HFFc6 (cell line): Measurements from ENCODE around the gene PHF1. TPM values are rescaled to one million over a fixed set of nuclear protein-coding genes. Genes with fewer than 3 reads are reported as not detected.
"Not testable (repeated sequence)": the region's sequence is repeated elsewhere in the genome, so short reads cannot be mapped to it uniquely, and the experiment has no call there.

Experiments
- DNase-seq: peaks from one replicate; pipeline ENCODE4 v3.0.0-alpha.2; 2018
- H3K27ac Mint-ChIP-seq: 2 replicates; pipeline ENCODE4 v1.8.0; 2020; ENCODE audit warnings: mild to moderate bottlenecking, mixed read lengths
- H3K27me3 Mint-ChIP-seq: 2 replicates; pipeline ENCODE4 v1.8.0; 2021; ENCODE audit warnings: mild to moderate bottlenecking, moderate library complexity, mixed read lengths; ENCODE audit not compliant: insufficient read depth
- H3K36me3 Mint-ChIP-seq: 2 replicates; pipeline ENCODE4 v1.8.0; 2021; ENCODE audit warnings: low read depth, mixed read lengths
- H3K4me1 Mint-ChIP-seq: 2 replicates; pipeline ENCODE4 v1.8.0; 2020; ENCODE audit warnings: low read depth, mixed read lengths
- H3K4me3 Mint-ChIP-seq: 2 replicates; pipeline ENCODE4 v1.8.0; 2020; ENCODE audit warnings: mild to moderate bottlenecking, moderate library complexity, mixed read lengths
- H3K9me3 Mint-ChIP-seq: 2 replicates; pipeline ENCODE4 v1.8.0; 2020; ENCODE audit warnings: mild to moderate bottlenecking, mixed read lengths
- CTCF ChIP-seq: fragments of 200-600 bp; sonication (generic); IDR thresholded peaks from 2 replicates; pipeline ENCODE4 v1.5.0; 2021; ENCODE audit warnings: antibody characterized with exemption, mild to moderate bottlenecking
- total RNA-seq, 6 experiments: library from RNA; stranded (reverse); fragmentation: NEBNext Ultra II Directional; extraction: Animal tissue kit (Norgen Biotek cat#: 25700); gene quantifications; 2 replicates in 1 of 6; 3 replicates in 5 of 6; pipeline ENCODE4 v1.2.3, GENCODE V29; 2021

PHF1 gene
- total RNA-seq, 6 experiments from 2014 or later: 43.2 to 52.8 (median 51.4) TPM

GRCh38 chr6:33372526-33373123 is 38.2 kb upstream of the PHF1 start:
- no peaks in the 10 kb centered on the region for H3K9me3 Mint-ChIP-seq
- no peak for DNase-seq
- no peak for TF ChIP-seq CTCF
- no peak overlapping the region for H3K4me3 Mint-ChIP-seq
- H3K27ac Mint-ChIP-seq: no peak overlapping the region
- no peaks in the 10 kb centered on the region for H3K36me3 Mint-ChIP-seq
- H3K27me3 Mint-ChIP-seq: peaks cover 8% of the 10 kb centered on the region
- peaks cover 22% of the 10 kb centered on the region for H3K4me1 Mint-ChIP-seq

GRCh38 chr6:33373960-33374910 is 36.6 kb upstream of the PHF1 start:
- Mint-ChIP-seq H3K27ac (no peak overlapping the region), H3K4me3 (no peak overlapping the region), H3K9me3 (no peaks in the 10 kb centered on the region), H3K36me3 (no peaks in the 10 kb centered on the region), H3K27me3 (peaks cover 8% of the 10 kb centered on the region), H3K4me1 (peaks cover 22% of the 10 kb centered on the region)
- DNase-seq: no peak
- TF ChIP-seq CTCF: no peak

GRCh38 chr6:33375143-33375671 is 35.6 kb upstream of the PHF1 start:
- H3K9me3 Mint-ChIP-seq: no peaks in the 10 kb centered on the region
- H3K36me3 Mint-ChIP-seq: no peaks in the 10 kb centered on the region

GRCh38 chr6:33377171-33377570 is 33.6 kb upstream of the PHF1 start:
- DNase-seq: no peak
- Mint-ChIP-seq H3K9me3 (no peaks in the 10 kb centered on the region), H3K27me3 (peaks cover 20% of the 10 kb centered on the region), H3K4me3 (no peak overlapping the region), H3K4me1 (peaks cover 22% of the 10 kb centered on the region), H3K36me3 (no peaks in the 10 kb centered on the region), H3K27ac (no peak overlapping the region)
- no peak for TF ChIP-seq CTCF

More at GRCh38 chr6:33375143-33375671, 35.6 kb upstream of the PHF1 start:
- H3K4me3 Mint-ChIP-seq: no peak overlapping the region
- peaks cover 22% of the 10 kb centered on the region for H3K4me1 Mint-ChIP-seq
- no peak overlapping the region for H3K27ac Mint-ChIP-seq
- no peak for TF ChIP-seq CTCF
- peaks cover 10% of the 10 kb centered on the region for H3K27me3 Mint-ChIP-seq
- peak; percentile 65 for DNase-seq

GRCh38 chr6:33379184-33379583 is 31.6 kb upstream of the PHF1 start:
- peaks cover 16% of the 10 kb centered on the region for H3K27me3 Mint-ChIP-seq
- not testable (repeated sequence) for H3K4me3 Mint-ChIP-seq, H3K9me3 Mint-ChIP-seq, H3K27ac Mint-ChIP-seq, H3K36me3 Mint-ChIP-seq, DNase-seq
- peaks cover 21% of the 10 kb centered on the region for H3K4me1 Mint-ChIP-seq
